SKM-1 treated with dmso at 0.1 percent for 144 hours (cell line): ENCODE results near the gene RHOXF2B.
A peak's percentile ranks its signal among the peaks of the same experiment; 100 is the strongest.
"Not testable (repeated sequence)": the region's sequence is repeated elsewhere in the genome, so short reads cannot be mapped to it uniquely, and the experiment has no call there.

Experiments
- DNase-seq: peaks from one replicate; lab custom pipeline; 2025; ENCODE audit not compliant: unreplicated experiment; lab: John Stamatoyannopoulos, UW

Gene RHOXF2B

GRCh38 chrX:120077590-120077989 lies at the start of gene RHOXF2B:
RHOXF2B (minus strand) TSS chrX:120077690; CDS start chrX:120077552, 138 bp downstream.
- not testable (repeated sequence) for DNase-seq

- no peak for DNase-seq
Measured at GRCh38 chrX:120125444-120125843, 48.0 kb upstream of the RHOXF2B start.

GRCh38 chrX:120120223-120120622 lies 42.7 kb upstream of the RHOXF2B start:
- no peak for DNase-seq

- no peak for DNase-seq
Measured at GRCh38 chrX:120115438-120115963, 38.0 kb upstream of the RHOXF2B start, which contains the start of gene RHOXF1. RHOXF1 (minus strand) TSS chrX:120115913; CDS start chrX:120115862, 51 bp downstream.

GRCh38 chrX:120111611-120112010 lies 34.1 kb upstream of the RHOXF2B start:
- DNase-seq: no peak

- DNase-seq: no peak
Measured at GRCh38 chrX:120109378-120109777, 31.9 kb upstream of the RHOXF2B start.

GRCh38 chrX:120104707-120105106 lies 27.2 kb upstream of the RHOXF2B start:
- not testable (repeated sequence) for DNase-seq

- not testable (repeated sequence) for DNase-seq
Measured at GRCh38 chrX:120101057-120101456, 23.6 kb upstream of the RHOXF2B start.

- DNase-seq: no peak
Measured at GRCh38 chrX:120090208-120090607, 12.7 kb upstream of the RHOXF2B start.

GRCh38 chrX:120087289-120088017 lies 10.0 kb upstream of the RHOXF2B start:
- DNase-seq: no peak

- DNase-seq: not testable (repeated sequence)
Measured at GRCh38 chrX:120085553-120086185, 8.2 kb upstream of the RHOXF2B start.

GRCh38 chrX:120066169-120066568 lies 11.3 kb downstream of the RHOXF2B start:
- not testable (repeated sequence) for DNase-seq

GRCh38 chrX:120042712-120043111 lies 34.8 kb downstream of the RHOXF2B start:
- DNase-seq: not testable (repeated sequence)

- not testable (repeated sequence) for DNase-seq
Measured at GRCh38 chrX:120042247-120042646, 35.2 kb downstream of the RHOXF2B start.

GRCh38 chrX:120040176-120040575 lies 37.3 kb downstream of the RHOXF2B start:
- not testable (repeated sequence) for DNase-seq

- not testable (repeated sequence) for DNase-seq
Measured at GRCh38 chrX:120039087-120039733, 38.3 kb downstream of the RHOXF2B start.

- DNase-seq: no peak
Measured at GRCh38 chrX:120036704-120037103, 40.8 kb downstream of the RHOXF2B start.

- peak; percentile 12 for DNase-seq
Measured at GRCh38 chrX:120035522-120036309, 41.8 kb downstream of the RHOXF2B start.

GRCh38 chrX:120029354-120029753 lies 48.1 kb downstream of the RHOXF2B start:
- peak; percentile 29 for DNase-seq

- DNase-seq: no peak
Measured at GRCh38 chrX:120023259-120023658, 54.2 kb downstream of the RHOXF2B start.

- DNase-seq: no peak
Measured at GRCh38 chrX:120022763-120023162, 54.7 kb downstream of the RHOXF2B start.
